Occipital lobe (tissue), 2 donors: ENCODE results near the gene YJEFN3. TPM values are rescaled to one million over a fixed set of nuclear protein-coding genes. Genes with fewer than 3 reads are reported as not detected.
A peak's percentile ranks its signal among the peaks of the same experiment; 100 is the strongest.

Source experiments
- DNase-seq: peaks from one replicate; lab custom pipeline; 2025; lab: John Stamatoyannopoulos, UW
- total RNA-seq: library from RNA; depleted of rRNA; stranded (reverse); fragments of >200 nt; gene quantifications from one replicate; pipeline ENCODE4 v1.2.3, GENCODE V29; 2014

Gene YJEFN3
- total RNA-seq, result 1.6 TPM

- DNase-seq, result peak; percentile 68
Observed at GRCh38 chr19:19528721-19529490, at the start of gene YJEFN3. YJEFN3 (plus strand) TSS chr19:19528911; CDS start chr19:19528933, 22 bp downstream.

DNA sequence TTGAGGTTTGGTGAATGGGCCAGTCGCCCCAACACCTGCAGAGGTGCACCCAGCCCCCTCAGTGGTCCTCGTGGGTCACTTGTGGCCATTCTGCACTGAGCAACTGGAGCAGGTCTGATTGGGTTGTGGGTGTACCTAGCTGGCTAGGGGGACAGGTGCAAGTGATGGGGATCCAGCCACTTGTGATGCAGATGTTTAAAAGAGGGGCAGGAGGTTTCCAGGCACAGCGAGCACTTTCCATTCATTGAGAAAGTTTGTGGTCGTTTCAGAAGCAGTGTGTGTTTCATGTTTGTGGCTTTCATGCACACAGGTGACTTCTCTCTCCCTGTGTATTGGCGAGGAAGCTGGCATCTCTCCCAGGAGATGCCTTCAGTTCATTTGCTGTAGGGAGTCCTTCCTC, 48.0 kb upstream of the YJEFN3 start:
- DNase-seq, result no peak

DNA sequence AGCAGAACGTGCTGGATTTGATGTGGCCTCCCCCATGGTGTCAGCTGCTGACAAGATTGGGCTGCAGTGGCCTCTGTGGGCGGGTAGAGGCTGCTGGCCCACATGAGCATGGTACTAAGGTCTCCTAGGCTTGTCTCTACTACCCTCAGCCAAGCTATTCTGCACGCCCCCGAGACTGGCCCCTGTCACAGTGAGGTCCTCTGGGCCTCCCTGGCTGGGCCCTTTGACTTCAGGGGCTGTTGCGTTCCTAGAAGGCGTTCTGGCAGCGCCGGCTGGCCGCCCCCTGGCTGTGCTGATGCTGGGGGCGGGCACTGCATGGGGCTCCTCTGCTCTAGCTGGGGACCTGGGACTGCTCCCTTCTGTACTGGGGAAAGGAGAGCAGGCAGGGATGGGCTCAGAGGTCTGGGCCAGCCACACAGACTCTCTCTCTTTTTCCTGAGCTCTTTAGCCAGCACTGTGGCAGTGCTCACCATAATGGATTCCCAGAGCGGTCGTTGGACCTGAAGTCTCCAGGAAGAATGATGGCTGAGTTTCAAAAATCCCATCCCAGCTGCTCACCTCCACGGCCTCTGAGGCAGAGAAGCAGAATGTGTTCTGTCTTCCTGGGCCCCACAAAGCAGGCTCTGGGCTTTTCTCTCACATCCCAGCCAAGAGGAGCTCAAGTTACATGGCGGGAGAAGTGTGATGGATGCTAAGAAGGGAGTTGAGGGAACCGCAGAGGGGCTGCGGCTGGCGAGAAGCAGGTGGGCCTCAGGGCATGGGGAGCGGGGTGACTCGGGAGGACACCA, 45.7 kb upstream of the YJEFN3 start:
- no peak for DNase-seq

GRCh38 chr19:19485161-19485997, 43.3 kb upstream of the YJEFN3 start:
- no peak for DNase-seq

DNA sequence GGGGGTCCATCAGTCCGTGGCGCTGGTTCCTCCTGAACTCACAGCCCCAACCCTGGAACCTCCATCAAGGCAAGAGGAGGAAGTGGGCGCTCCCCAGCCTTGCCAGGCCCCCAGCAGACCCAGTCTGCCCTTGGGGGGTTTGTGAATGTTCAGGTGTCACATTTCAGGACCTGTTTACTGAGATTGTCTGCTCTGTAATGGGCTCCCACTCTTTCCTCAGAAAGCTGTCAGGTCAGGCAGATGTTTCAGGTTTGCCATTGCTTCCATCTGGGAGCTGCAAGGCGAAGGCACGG, 42.8 kb upstream of the YJEFN3 start:
- DNase-seq, result no peak

- no peak for DNase-seq
Observed at GRCh38 chr19:19486343-19487076, 42.2 kb upstream of the YJEFN3 start.

DNA sequence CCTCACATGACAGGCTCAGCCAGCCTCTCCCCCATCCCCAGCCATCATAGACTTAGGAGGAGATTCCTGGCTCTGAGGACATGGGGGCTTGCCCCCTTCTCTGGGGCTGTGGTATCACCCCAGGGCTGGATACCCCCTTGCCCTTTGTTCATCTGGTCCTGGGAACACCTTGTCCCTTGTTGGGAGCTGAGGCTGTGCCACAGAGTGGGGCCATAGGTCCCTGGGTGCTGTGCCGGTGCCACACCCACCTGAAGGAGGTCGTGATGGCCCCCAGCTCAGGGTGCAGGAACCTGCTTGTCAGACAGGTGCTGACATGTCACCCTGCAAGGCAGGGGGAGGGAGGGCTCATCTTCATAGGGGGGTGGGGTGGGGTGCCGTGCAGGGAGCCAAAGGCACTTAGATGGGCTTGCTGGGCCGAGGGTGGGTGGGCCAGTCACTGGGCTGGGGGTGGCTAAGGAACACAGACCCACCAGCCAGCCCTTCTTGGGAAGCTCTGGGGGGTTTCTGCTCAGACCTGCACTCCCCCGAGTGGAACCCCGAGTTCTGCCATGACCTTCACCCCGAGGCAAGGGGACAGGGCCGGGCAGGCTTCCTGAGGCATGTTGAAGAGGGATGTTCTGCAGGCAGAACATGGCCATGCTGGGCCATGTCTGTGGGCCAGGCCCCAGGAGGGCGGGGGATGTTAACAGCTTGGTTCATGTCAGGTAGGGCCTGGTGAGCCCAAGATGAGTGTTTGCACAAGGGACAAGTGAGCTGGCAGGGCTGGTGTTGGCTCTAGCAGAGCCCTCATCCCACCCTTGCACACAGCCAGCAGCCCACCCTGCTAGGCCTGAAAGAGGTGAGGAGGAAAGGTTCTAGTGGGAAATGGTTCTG, 41.4 kb upstream of the YJEFN3 start:
- no peak for DNase-seq

DNA sequence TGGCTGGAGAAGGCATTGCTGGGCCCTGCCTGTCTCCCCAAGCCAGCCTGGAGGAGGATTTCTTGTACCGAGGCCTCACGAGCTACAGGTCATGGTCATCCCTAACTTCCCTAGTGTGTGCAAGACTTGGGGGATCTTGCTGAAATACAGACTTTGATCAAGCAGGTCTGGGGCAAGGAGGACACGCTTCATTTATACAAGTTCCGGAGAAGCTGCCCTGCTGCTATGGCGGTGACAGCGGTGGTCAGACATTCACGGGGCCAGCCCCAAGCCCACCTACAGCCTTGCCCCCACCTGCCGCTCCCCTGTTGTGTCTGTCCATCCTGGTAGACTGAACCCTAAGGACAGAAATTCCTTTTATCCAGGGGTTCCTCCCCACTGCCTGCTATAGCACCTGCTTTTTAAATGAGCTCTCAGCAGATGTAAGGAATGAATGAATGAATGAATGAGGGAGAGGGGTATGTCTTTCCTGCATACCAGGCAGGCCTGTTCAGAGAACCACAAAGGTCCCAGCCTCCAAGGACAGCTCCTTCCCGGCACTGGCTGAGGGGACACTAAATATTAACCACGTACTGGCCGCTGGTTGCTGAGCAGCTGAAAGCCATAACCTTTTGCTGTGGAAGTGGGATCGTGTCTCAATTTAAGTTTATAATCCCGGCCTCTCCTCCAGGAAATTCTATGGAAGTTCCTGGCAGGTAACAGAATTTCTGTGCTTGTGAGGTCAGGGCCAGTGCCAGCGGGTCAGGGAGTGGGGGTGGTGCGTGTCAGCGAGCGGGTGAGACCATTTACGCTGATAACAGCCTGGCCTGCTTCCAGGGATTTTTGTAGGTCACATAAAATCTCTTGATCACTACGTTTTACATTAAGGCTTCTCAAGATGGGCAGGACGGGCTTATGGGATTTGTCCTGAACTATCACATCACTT, 40.5 kb upstream of the YJEFN3 start:
- DNase-seq, result no peak

- peak; percentile 48 for DNase-seq
Observed at GRCh38 chr19:19488875-19489690, 39.6 kb upstream of the YJEFN3 start.

GRCh38 chr19:19489804-19490204, 38.9 kb upstream of the YJEFN3 start:
- DNase-seq, result no peak

DNA sequence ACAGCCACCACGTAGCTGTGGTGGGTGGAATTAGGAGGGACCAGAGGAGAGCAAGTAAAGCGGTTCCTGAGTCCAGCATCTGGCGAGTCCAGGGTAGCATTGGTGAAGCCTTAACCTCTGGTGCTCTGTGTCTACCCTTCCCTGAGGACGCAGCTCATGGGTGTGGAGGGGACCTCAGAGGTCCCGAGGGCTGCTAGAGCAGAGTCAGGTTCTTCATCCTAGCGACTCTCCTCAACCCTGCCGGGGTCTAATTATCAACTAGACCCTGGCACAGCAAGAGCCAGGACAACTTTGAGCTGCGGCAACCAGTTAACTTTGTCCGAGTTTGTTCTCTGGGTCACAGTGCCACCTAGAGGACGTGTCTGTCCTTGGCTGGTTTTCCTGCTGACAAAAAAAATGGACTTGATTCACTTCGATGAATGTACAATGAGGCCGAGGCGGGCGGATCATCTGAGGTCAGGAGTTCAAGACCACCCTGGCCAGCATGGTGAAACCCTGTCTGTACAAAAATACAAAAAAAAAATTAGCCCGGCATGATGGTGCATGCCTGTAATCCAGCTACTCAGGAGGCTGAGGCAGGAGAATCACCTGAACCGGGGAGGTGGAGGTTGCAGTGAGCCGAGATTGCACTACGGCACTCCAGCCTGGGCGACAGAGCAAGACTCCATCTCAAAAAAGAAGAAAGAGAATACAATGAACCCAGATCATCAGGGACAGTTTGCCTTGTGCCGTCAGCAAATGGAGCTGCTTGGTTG, 38.3 kb upstream of the YJEFN3 start:
- DNase-seq, result peak; percentile 47

DNA sequence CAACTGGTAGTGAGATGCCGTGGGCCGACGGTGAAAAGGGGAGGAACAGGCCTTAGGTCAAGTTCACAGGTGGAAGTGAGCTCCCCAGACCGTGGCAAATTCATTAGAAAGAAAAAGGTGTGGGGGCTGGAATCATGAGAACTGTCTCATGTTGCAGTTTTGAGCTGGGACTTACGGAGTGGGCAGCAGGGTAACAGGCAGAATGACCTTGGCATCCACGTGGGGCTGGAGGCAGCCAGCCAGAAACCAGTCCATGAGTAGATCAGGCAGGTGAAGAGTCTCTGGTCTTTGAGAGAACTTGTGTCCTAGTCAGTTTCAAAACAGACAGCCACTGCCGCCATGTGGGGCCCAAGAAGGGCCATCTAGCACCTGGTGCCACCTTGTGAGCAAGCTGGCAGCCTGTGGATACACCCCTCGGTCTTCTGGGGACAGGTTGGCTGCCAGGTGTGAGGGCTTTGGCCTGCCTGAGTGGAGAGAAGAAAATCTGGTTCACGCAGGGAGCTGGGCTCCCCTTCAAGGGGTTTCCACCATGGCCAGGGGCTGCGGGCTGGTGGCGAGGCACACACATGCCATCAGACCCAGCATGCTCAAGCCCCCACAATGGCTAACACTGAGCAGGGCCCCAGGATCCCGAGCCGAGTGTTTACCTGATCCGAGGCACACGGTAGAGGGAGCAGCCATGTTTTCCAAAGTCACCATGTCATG, 37.2 kb upstream of the YJEFN3 start:
- no peak for DNase-seq

- no peak for DNase-seq
Observed at GRCh38 chr19:19492026-19492610, 36.6 kb upstream of the YJEFN3 start.

GRCh38 chr19:19493841-19494546, 34.7 kb upstream of the YJEFN3 start:
- no peak for DNase-seq

GRCh38 chr19:19495614-19496603, 32.8 kb upstream of the YJEFN3 start:
- no peak for DNase-seq
